ENCODE data around the gene ZNF207. TPM values are rescaled to one million over a fixed set of nuclear protein-coding genes. Genes with fewer than 3 reads are reported as not detected.
A peak's percentile ranks its signal among the peaks of the same experiment; 100 is the strongest.

Gene ZNF207
- total and polyA plus RNA-seq, 4 experiments from 2014 or later = 158 to 298 (median 217) TPM

GRCh38 chr17:32320847-32321246 lies 29.1 kb upstream of the ZNF207 start:
- Mint-ChIP-seq H3K27ac (no peak overlapping the region), H3K36me3 (no peaks in the 10 kb centered on the region), H3K4me1 (peaks cover 8 to 28% (median 12%) of the 10 kb centered on the region in 4 donors), H3K9me3 (no peaks in the 10 kb centered on the region), H3K27me3 (peaks cover under 1 to 5% of the 10 kb centered on the region in 2 donors), H3K4me3 (no peak overlapping the region)
- Histone ChIP-seq H3K4me3 (ENCODE audit: low read length in 2 of 2) (no peak overlapping the region), H3K4me1 (ENCODE audit: insufficient read depth, low read length) (peaks cover 15% of the 10 kb centered on the region), H3K36me3 (ENCODE audit: insufficient read depth, low read length) (no peaks in the 10 kb centered on the region), H3K27ac (ENCODE audit: low read depth, low read length) (no peak overlapping the region), H3K27me3 (ENCODE audit: insufficient read depth, low read length) (no peaks in the 10 kb centered on the region), H3K9me3 (ENCODE audit: control insufficient read depth in 1 of 2, low read length in 2 of 2) (no peaks in the 10 kb centered on the region)
- no peak for DNase-seq
- intact Hi-C loops (cut with micrococcal nuclease) = no loop called here
- ChIA-PET POLR2A (ENCODE audit: partially characterized antibody) (no interaction called here), CTCF (ENCODE audit: partially characterized antibody) (interaction anchor here (1.3 to 7.5 kb wide), 4 partner anchors 9 to 67 kb away, joined by 4 to 61 read pairs (median 23); no protein-coding TSS in a partner anchor)

- CTCF ChIA-PET (ENCODE audit: partially characterized antibody) = interaction anchor here (1.2 to 7.5 kb wide), 3 partner anchors 18 to 69 kb away, joined by 3 to 61 read pairs (median 4); no protein-coding TSS in a partner anchor
- H3K4me3 ChIP-seq (ENCODE audit: low read length in 2 of 2) = no peak overlapping the region
- Mint-ChIP-seq H3K4me3 (peak overlapping the region in 1 of 8 donors; percentile 20), H3K4me1 (peaks cover 8 to 28% (median 12%) of the 10 kb centered on the region in 4 donors), H3K27me3 (no peaks in the 10 kb centered on the region), H3K27ac (peak overlapping the region in 3 of 7 donors; percentile 17 to 86 (median 78)), H3K36me3 (no peaks in the 10 kb centered on the region), H3K9me3 (no peaks in the 10 kb centered on the region)
- no peaks in the 10 kb centered on the region for H3K27me3 ChIP-seq (ENCODE audit: insufficient read depth, low read length)
- H3K36me3 ChIP-seq (ENCODE audit: insufficient read depth, low read length) = no peaks in the 10 kb centered on the region
- peaks cover 15% of the 10 kb centered on the region for H3K4me1 ChIP-seq (ENCODE audit: insufficient read depth, low read length)
- intact Hi-C loops (cut with micrococcal nuclease) = no loop called here
- H3K27ac ChIP-seq (ENCODE audit: low read depth, low read length) = no peak overlapping the region
- POLR2A ChIA-PET (ENCODE audit: partially characterized antibody) = interaction anchor here (1.6 to 1.7 kb wide), 2 partner anchors 28 to 31 kb away, joined by 6 to 7 read pairs; partner anchors contain the start of gene ZNF207
- no peaks in the 10 kb centered on the region for H3K9me3 ChIP-seq (ENCODE audit: control insufficient read depth in 1 of 2, low read length in 2 of 2)
- no peak for DNase-seq
These were observed 26.9 kb upstream of the ZNF207 start for GRCh38 chr17:32323046-32323445.

- H3K4me1 Mint-ChIP-seq = peaks cover 8 to 28% (median 12%) of the 10 kb centered on the region in 4 donors
- peak overlapping the region; percentile 36 to 81 (median 60) for H3K4me3 Mint-ChIP-seq
- intact Hi-C loops (cut with micrococcal nuclease) = no loop called here
- H3K36me3 Mint-ChIP-seq = no peaks in the 10 kb centered on the region
- Histone ChIP-seq H3K36me3 (ENCODE audit: insufficient read depth, low read length) (no peaks in the 10 kb centered on the region), H3K27ac (ENCODE audit: low read depth, low read length) (no peak overlapping the region), H3K27me3 (ENCODE audit: insufficient read depth, low read length) (no peaks in the 10 kb centered on the region), H3K4me1 (ENCODE audit: insufficient read depth, low read length) (peaks cover 15% of the 10 kb centered on the region), H3K4me3 (ENCODE audit: low read length in 2 of 2) (no peak overlapping the region), H3K9me3 (ENCODE audit: control insufficient read depth in 1 of 2, low read length in 2 of 2) (no peaks in the 10 kb centered on the region)
- H3K9me3 Mint-ChIP-seq = no peaks in the 10 kb centered on the region
- POLR2A ChIA-PET (ENCODE audit: partially characterized antibody) = interaction anchor here (1.6 to 1.7 kb wide), 2 partner anchors 27 to 30 kb away, joined by 6 to 7 read pairs; partner anchors contain the start of gene ZNF207
- CTCF ChIA-PET (ENCODE audit: partially characterized antibody) = interaction anchor here (1.2 to 7.5 kb wide), 3 partner anchors 17 to 70 kb away, joined by 3 to 61 read pairs (median 4); no protein-coding TSS in a partner anchor
- DNase-seq = peak; percentile 30 to 57 (median 39)
- no peaks in the 10 kb centered on the region for H3K27me3 Mint-ChIP-seq
- H3K27ac Mint-ChIP-seq = peak overlapping the region in 6 of 7 donors; percentile 60 to 79 (median 75)
These were observed 26.0 kb upstream of the ZNF207 start for GRCh38 chr17:32323811-32324491.

GRCh38 chr17:32327911-32328310 lies 22.0 kb upstream of the ZNF207 start:
- H3K27ac ChIP-seq (ENCODE audit: low read depth, low read length) = no peak overlapping the region
- DNase-seq = no peak
- no peak overlapping the region for H3K4me3 ChIP-seq (ENCODE audit: low read length in 2 of 2)
- no peaks in the 10 kb centered on the region for H3K27me3 ChIP-seq (ENCODE audit: insufficient read depth, low read length)
- peaks cover 0 to 4% of the 10 kb centered on the region in 2 donors for H3K36me3 Mint-ChIP-seq
- H3K4me3 Mint-ChIP-seq = no peak overlapping the region
- CTCF ChIA-PET (ENCODE audit: partially characterized antibody) = interaction anchor here (5.5 kb wide), 1 partner anchor 9 kb away, joined by 36 read pairs; no protein-coding TSS in a partner anchor
- H3K9me3 Mint-ChIP-seq = no peaks in the 10 kb centered on the region
- H3K4me1 ChIP-seq (ENCODE audit: insufficient read depth, low read length) = peaks cover 35% of the 10 kb centered on the region
- H3K9me3 ChIP-seq (ENCODE audit: control insufficient read depth in 1 of 2, low read length in 2 of 2) = no peaks in the 10 kb centered on the region
- H3K36me3 ChIP-seq (ENCODE audit: insufficient read depth, low read length) = no peaks in the 10 kb centered on the region
- H3K27me3 Mint-ChIP-seq = no peaks in the 10 kb centered on the region
- intact Hi-C loops (cut with micrococcal nuclease) = no loop called here
- POLR2A ChIA-PET (ENCODE audit: partially characterized antibody) = no interaction called here
- H3K27ac Mint-ChIP-seq = peak overlapping the region in 4 of 7 donors; percentile 14 to 58 (median 30)
- H3K4me1 Mint-ChIP-seq = peaks cover 23 to 41% (median 32%) of the 10 kb centered on the region in 4 donors

GRCh38 chr17:32330147-32330546 lies 19.8 kb upstream of the ZNF207 start:
- H3K9me3 ChIP-seq (ENCODE audit: control insufficient read depth in 1 of 2, low read length in 2 of 2) = no peaks in the 10 kb centered on the region
- Mint-ChIP-seq H3K4me1 (peaks cover 16 to 24% (median 20%) of the 10 kb centered on the region in 4 donors), H3K36me3 (peaks cover 9 to 15% of the 10 kb centered on the region in 2 donors), H3K4me3 (peak overlapping the region in 1 of 8 donors; percentile 3), H3K9me3 (no peaks in the 10 kb centered on the region), H3K27ac (peak overlapping the region in 6 of 7 donors; percentile 14 to 72 (median 49)), H3K27me3 (no peaks in the 10 kb centered on the region)
- no peak for DNase-seq
- H3K36me3 ChIP-seq (ENCODE audit: insufficient read depth, low read length) = peaks cover 7% of the 10 kb centered on the region
- intact Hi-C loops (cut with micrococcal nuclease) = no loop called here
- H3K27ac ChIP-seq (ENCODE audit: low read depth, low read length) = no peak overlapping the region
- CTCF ChIA-PET (ENCODE audit: partially characterized antibody) = interaction anchor here (5.5 kb wide), 1 partner anchor 11 kb away, joined by 36 read pairs; no protein-coding TSS in a partner anchor
- POLR2A ChIA-PET (ENCODE audit: partially characterized antibody) = interaction anchor here (0.9 to 2.5 kb wide), 2 partner anchors 9 to 21 kb away, joined by 3 to 9 read pairs; no protein-coding TSS in a partner anchor
- no peak overlapping the region for H3K4me3 ChIP-seq (ENCODE audit: low read length in 2 of 2)
- H3K4me1 ChIP-seq (ENCODE audit: insufficient read depth, low read length) = peaks cover 20% of the 10 kb centered on the region
- no peaks in the 10 kb centered on the region for H3K27me3 ChIP-seq (ENCODE audit: insufficient read depth, low read length)

GRCh38 chr17:32331243-32332040 lies 18.5 kb upstream of the ZNF207 start:
- ChIA-PET CTCF (ENCODE audit: partially characterized antibody) (interaction anchor here (1.2 to 5.5 kb wide), 3 partner anchors 10 to 79 kb away, joined by 3 to 36 read pairs (median 6); no protein-coding TSS in a partner anchor), POLR2A (ENCODE audit: partially characterized antibody) (interaction anchor here (2.5 kb wide), 1 partner anchor 19 kb away, joined by 9 read pairs; no protein-coding TSS in a partner anchor)
- Histone ChIP-seq H3K36me3 (ENCODE audit: insufficient read depth, low read length) (peaks cover 7% of the 10 kb centered on the region), H3K27me3 (ENCODE audit: insufficient read depth, low read length) (no peaks in the 10 kb centered on the region), H3K9me3 (ENCODE audit: control insufficient read depth in 1 of 2, low read length in 2 of 2) (no peaks in the 10 kb centered on the region), H3K27ac (ENCODE audit: low read depth, low read length) (no peak overlapping the region), H3K4me3 (ENCODE audit: low read length in 2 of 2) (no peak overlapping the region), H3K4me1 (ENCODE audit: insufficient read depth, low read length) (peaks cover 20% of the 10 kb centered on the region)
- no peak for DNase-seq
- Mint-ChIP-seq H3K9me3 (no peaks in the 10 kb centered on the region), H3K4me3 (peak overlapping the region in 5 of 8 donors; percentile 47 to 77 (median 55)), H3K27me3 (no peaks in the 10 kb centered on the region), H3K36me3 (peaks cover 14 to 24% of the 10 kb centered on the region in 2 donors), H3K4me1 (peaks cover 16 to 24% (median 20%) of the 10 kb centered on the region in 4 donors), H3K27ac (peak overlapping the region; percentile 18 to 90 (median 74))
- intact Hi-C loops (cut with micrococcal nuclease) = no loop called here

Measured in CD4-positive, alpha-beta memory T cell (primary cell).